HepG2 (cell line): ENCODE data around the gene CLDND2. TPM values are rescaled to one million over a fixed set of nuclear protein-coding genes. Genes with fewer than 3 reads are reported as not detected.
A peak's percentile ranks its signal among the peaks of the same experiment; 100 is the strongest.

ENCODE experiments used
- CTCF ChIP-seq: sonication (generic); formaldehyde crosslinking; IDR thresholded peaks from 2 replicates; pipeline ENCODE4 v1.5.0; 2020; ENCODE audit warnings: mild to moderate bottlenecking, missing genetic modification reagents, moderate library complexity
- FLYWCH1 ChIP-seq: sonication (generic); formaldehyde crosslinking; IDR thresholded peaks from 2 replicates; pipeline ENCODE4 v1.8.1; 2023; ENCODE audit warnings: mild to moderate bottlenecking, missing genetic modification reagents
- HNF4A ChIP-seq: sonication (generic); formaldehyde crosslinking; IDR thresholded peaks from 2 replicates; pipeline ENCODE4 v1.4.0; 2020; ENCODE audit warnings: missing genetic modification reagents
- HNF4G ChIP-seq, 2 experiments: sonication (generic) in 1 of 2; formaldehyde crosslinking in 1 of 2; IDR thresholded peaks; 2 replicates each; pipeline versions ENCODE4 v1.4.0 to v1.6.1; 2011 to 2020; ENCODE audit warnings: borderline replicate concordance in 2 of 2, low read depth in 2 of 2, mild to moderate bottlenecking in 2 of 2, low read length in 1 of 2, missing genetic modification reagents in 1 of 2, moderate library complexity in 1 of 2
- HOMEZ ChIP-seq: IDR thresholded peaks from 2 replicates; pipeline ENCODE4 v1.6.1; 2016; ENCODE audit warnings: low read depth
- IRF2 ChIP-seq: IDR thresholded peaks from 2 replicates; pipeline ENCODE4 v1.6.1; 2018; ENCODE audit warnings: missing genetic modification reagents, missing compliant biosample characterization
- IRX3 ChIP-seq: sonication (generic); formaldehyde crosslinking; IDR thresholded peaks from 2 replicates; pipeline ENCODE4 v1.8.1; 2023; ENCODE audit warnings: mild to moderate bottlenecking, low read depth, missing genetic modification reagents, borderline replicate concordance
- KDM5A ChIP-seq: fragments of 200-600 bp; sonication (generic); IDR thresholded peaks from 2 replicates; pipeline ENCODE4 v1.7.0; 2018; ENCODE audit warnings: antibody characterized with exemption, mild to moderate bottlenecking, low read length, borderline replicate concordance
- MLX ChIP-seq: IDR thresholded peaks from 2 replicates; pipeline ENCODE4 v1.6.1; 2016
- MNT ChIP-seq: fragments of 450-650 bp; IDR thresholded peaks from 2 replicates; pipeline ENCODE4 v1.6.1; 2016
- MXD3 ChIP-seq: IDR thresholded peaks from 2 replicates; pipeline ENCODE4 v1.6.1; 2016; ENCODE audit warnings: mild to moderate bottlenecking, missing biosample characterization, missing genetic modification reagents
- MZF1 ChIP-seq: sonication (generic); formaldehyde crosslinking; IDR thresholded peaks from 2 replicates; pipeline ENCODE4 v1.8.1; 2023; ENCODE audit warnings: mild to moderate bottlenecking, missing genetic modification reagents, borderline replicate concordance
- NCOA1 ChIP-seq: sonication (generic); formaldehyde crosslinking; IDR thresholded peaks from 2 replicates; pipeline ENCODE4 v1.9.0; 2021; ENCODE audit warnings: missing genetic modification reagents
- RBFOX2 ChIP-seq: fragments of 200-400 bp; formaldehyde crosslinking; IDR thresholded peaks from 2 replicates; pipeline ENCODE4 v1.6.1; 2017; ENCODE audit warnings: low read depth, mild to moderate bottlenecking, low read length
- RFXAP ChIP-seq: sonication (generic); formaldehyde crosslinking; IDR thresholded peaks from 2 replicates; pipeline ENCODE4 v1.4.0; 2020; ENCODE audit warnings: missing genetic modification reagents, borderline replicate concordance
- ZBTB20 ChIP-seq: sonication (generic); formaldehyde crosslinking; IDR thresholded peaks from 2 replicates; pipeline ENCODE4 v1.8.1; 2023; ENCODE audit warnings: missing genetic modification reagents, low read depth, mild to moderate bottlenecking, borderline replicate concordance
- ZFP36 ChIP-seq: fragments of 150-350 bp; IDR thresholded peaks from 2 replicates; pipeline ENCODE4 v1.6.1; 2018; ENCODE audit warnings: borderline replicate concordance, low read length, low read depth; ENCODE audit not compliant: partially characterized antibody
- ZNF20 ChIP-seq: sonication (generic); formaldehyde crosslinking; IDR thresholded peaks from 2 replicates; pipeline ENCODE4 v1.4.0; 2020; ENCODE audit warnings: mild to moderate bottlenecking, moderate library complexity, missing genetic modification reagents
- ZNF792 ChIP-seq: IDR thresholded peaks from 2 replicates; pipeline ENCODE4 v1.6.1; 2016
- ZNF841 ChIP-seq: sonication (generic); formaldehyde crosslinking; IDR thresholded peaks from 2 replicates; pipeline ENCODE4 v1.8.1; 2023; ENCODE audit warnings: missing genetic modification reagents, borderline replicate concordance
- ZNF891 ChIP-seq: sonication (generic); formaldehyde crosslinking; IDR thresholded peaks from 2 replicates; pipeline ENCODE4 v1.5.0; 2020; ENCODE audit warnings: mild to moderate bottlenecking, missing genetic modification reagents
- ZSCAN31 ChIP-seq: sonication (generic); formaldehyde crosslinking; IDR thresholded peaks from 2 replicates; pipeline ENCODE4 v1.5.0; 2020; ENCODE audit warnings: low read depth, mild to moderate bottlenecking, missing genetic modification reagents
- polyA plus RNA-seq, 8 experiments: library from polyadenylated mRNA; depleted of rRNA in 3 of 8; stranded (reverse) in 7 of 8; unstranded in 1 of 8; fragments of >200 nt; fragmentation: Illumina TruSeq in 4 of 8; extraction: Trizol in 4 of 8; gene quantifications; 2 replicates each; pipeline versions ENCODE4 v1.2.1 to v1.2.3, GENCODE V29; 2011 to 2016; ENCODE audit warnings: low read depth in 4 of 8, missing spikeins in 1 of 8, mixed read lengths in 1 of 8; ENCODE audit not compliant: insufficient read depth in 1 of 8
- total RNA-seq, 5 experiments: library from RNA; depleted of rRNA; stranded (reverse); fragments of >200 nt; fragmentation: Illumina TruSeq; extraction: Trizol; gene quantifications; 2 replicates each; pipeline ENCODE4 v1.2.3, GENCODE V29; 2016; ENCODE audit warnings: low read depth in 1 of 5

CLDND2 gene
- total and polyA plus RNA-seq, 2 of the 13 experiments (the other 11 are each of a cell fraction or from before 2014, with no cell fraction given): 0.84 to 1.8 TPM

- TF ChIP-seq MNT (no peak), MLX (CRISPR knock-in tag) (peak; percentile 83; the same call in 1 of the 2 replicates), HNF4G (IDR thresholded peaks at IDR 0.05; ENCODE audit: borderline replicate concordance, low read depth, low read length) (peak; percentile 88), HNF4G (CRISPR knock-in tag; IDR thresholded peaks at IDR 0.05; ENCODE audit: borderline replicate concordance, low read depth) (peak; percentile 51; the same call in 1 of the 2 replicates), KDM5A (0 out of 2 replicates have a peak, but pooled peaks have one; percentile 7), CTCF (CRISPR knock-in tag) (no peak), HNF4A (CRISPR knock-in tag) (peak; percentile 92), RFXAP (no peak; the same call in 1 of the 2 replicates), ZNF20 (CRISPR knock-in tag) (no peak), ZFP36 (no peak), ZNF792 (peak; percentile 83), IRX3 (CRISPR knock-in tag) (no peak), ZSCAN31 (CRISPR knock-in tag) (peak; percentile 39; the same call in 1 of the 2 replicates), HOMEZ (CRISPR knock-in tag) (no peak), NCOA1 (CRISPR knock-in tag) (no peak), MZF1 (CRISPR knock-in tag) (no peak), MXD3 (no peak), ZBTB20 (CRISPR knock-in tag) (no peak; the same call in 1 of the 2 replicates), IRF2 (peak; percentile 87), ZNF841 (CRISPR knock-in tag) (no peak), RBFOX2 (peak; percentile 89), FLYWCH1 (CRISPR knock-in tag) (no peak), ZNF891 (CRISPR knock-in tag) (0 out of 2 replicates have a peak, but pooled peaks have one; percentile 37)
Measured at GRCh38 chr19:51365211-51365964, 3.4 kb downstream of the CLDND2 start (continued).
